Testis (tissue), 3 donors: ENCODE results near the gene PDIK1L. TPM values are rescaled to one million over a fixed set of nuclear protein-coding genes. Genes with fewer than 3 reads are reported as not detected.

ENCODE experiments used
- DNase-seq: peaks from one replicate; pipeline ENCODE4 v3.0.0-alpha.2; 2019
- H3K27ac ChIP-seq, 2 donors: fragments of 200-600 bp; sonication (generic); one replicate each; pipeline ENCODE4 v1.5.1; 2019
- H3K27me3 ChIP-seq: fragments of 200-600 bp; sonication (generic); one replicate; pipeline ENCODE4 v1.5.1; 2019
- H3K36me3 ChIP-seq: fragments of 200-600 bp; sonication (generic); one replicate; pipeline ENCODE4 v1.5.1; 2017; ENCODE audit warnings: low read depth; ENCODE audit errors: missing control alignments
- H3K4me1 ChIP-seq: fragments of 200-600 bp; sonication (generic); one replicate; pipeline ENCODE4 v1.5.1; 2019
- H3K4me3 ChIP-seq, 2 donors: fragments of 200-600 bp; sonication (generic); one replicate each; pipeline ENCODE4 v1.5.1; 2017 to 2019
- H3K9me3 ChIP-seq: fragments of 200-600 bp; sonication (generic); one replicate; pipeline ENCODE4 v1.5.1; 2017
- CTCF ChIP-seq, 3 experiments: fragments of 450-650 bp in 2 of 3; fragments of 200-600 bp in 1 of 3; sonication (generic) in 1 of 3; IDR thresholded peaks; one replicate each; pipeline ENCODE4 v1.5.1; 2016 to 2019; ENCODE audit warnings: antibody characterized with exemption in 3 of 3, mild to moderate bottlenecking in 2 of 3, moderate library complexity in 1 of 3
- POLR2A ChIP-seq: fragments of 450-650 bp; IDR thresholded peaks from one replicate; pipeline ENCODE4 v1.6.1; 2017; ENCODE audit warnings: antibody characterized with exemption, mild to moderate bottlenecking, moderate library complexity
- WGBS, 2 donors: methylation state at CpG; one replicate each; pipeline ENCODE4 v1.1.5; 2018; 5-methylcytosine and 5-hydroxymethylcytosine counted together
- intact Hi-C: fragments of 100-400 bp; cut with DNase I; formaldehyde crosslinking; loops from one replicate; pipeline ENCODE4 v1.15.1; 2023; ENCODE audit warnings: low total_unique reads
- polyA plus RNA-seq: library from polyadenylated mRNA; stranded (reverse); fragments of 350-450 nt; fragmentation: Illumina TruSeq; extraction: RNeasy Lipid Tissue Mini Kit (QIAGEN cat#74804); gene quantifications from one replicate; pipeline ENCODE4 v1.2.3, GENCODE V29; 2014; ENCODE audit warnings: low read depth, low replicate concordance; ENCODE audit not compliant: insufficient read depth
- total RNA-seq, 2 donors: library from RNA; depleted of rRNA; stranded (reverse); fragments of >200 nt; gene quantifications; one replicate each; pipeline ENCODE4 v1.2.3, GENCODE V29; 2016

PDIK1L gene
- total and polyA plus RNA-seq, 3 donors from 2014 or later: 7.0 to 11.7 (median 9.9) TPM

GRCh38 chr1:26125946-26126320 lies 14.3 kb downstream of the PDIK1L start:
- no peaks in the 10 kb centered on the region for H3K4me1 ChIP-seq
- intact Hi-C loops: no loop called here
- WGBS, 2 donors: 71 to 86% methylated on average over 1 of the region's 1 CpG
- no peak overlapping the region for H3K27ac ChIP-seq
- TF ChIP-seq CTCF (IDR thresholded peaks at IDR 0.05): no peak
- no peak for TF ChIP-seq POLR2A
- no peaks in the 10 kb centered on the region for H3K36me3 ChIP-seq
- no peak for DNase-seq
- H3K9me3 ChIP-seq: no peaks in the 10 kb centered on the region
- no peaks in the 10 kb centered on the region for H3K27me3 ChIP-seq
- no peak overlapping the region for H3K4me3 ChIP-seq

GRCh38 chr1:26126321-26127084 lies 14.9 kb downstream of the PDIK1L start:
- no peaks in the 10 kb centered on the region for H3K36me3 ChIP-seq
- 71 to 75% methylated on average over 9 of the region's 9 CpGs for WGBS, 2 donors
- no peak for TF ChIP-seq CTCF (IDR thresholded peaks at IDR 0.05)
- TF ChIP-seq POLR2A: no peak
- H3K27ac ChIP-seq: no peak overlapping the region
- intact Hi-C loops: no loop called here
- no peaks in the 10 kb centered on the region for H3K27me3 ChIP-seq
- H3K4me3 ChIP-seq: no peak overlapping the region
- no peaks in the 10 kb centered on the region for H3K9me3 ChIP-seq
- H3K4me1 ChIP-seq: no peaks in the 10 kb centered on the region
- DNase-seq: no peak

GRCh38 chr1:26127235-26128163 lies 15.9 kb downstream of the PDIK1L start:
- no peak for DNase-seq
- Histone ChIP-seq H3K4me1 (no peaks in the 10 kb centered on the region), H3K27ac (no peak overlapping the region)

GRCh38 chr1:26129778-26130177 lies 18.2 kb downstream of the PDIK1L start:
- intact Hi-C loops: no loop called here
- Histone ChIP-seq H3K27me3 (no peaks in the 10 kb centered on the region), H3K4me3 (no peak overlapping the region), H3K27ac (no peak overlapping the region), H3K36me3 (no peaks in the 10 kb centered on the region), H3K9me3 (no peaks in the 10 kb centered on the region), H3K4me1 (no peaks in the 10 kb centered on the region)
- no peak for DNase-seq
- no peak for TF ChIP-seq POLR2A
- no peak for TF ChIP-seq CTCF (IDR thresholded peaks at IDR 0.05)
- WGBS, 2 donors: 90 to 96% methylated on average over 4 of the region's 4 CpGs

More at GRCh38 chr1:26127235-26128163, 15.9 kb downstream of the PDIK1L start:
- 58 to 63% methylated on average over 13 of the region's 13 CpGs for WGBS, 2 donors
- TF ChIP-seq POLR2A (no peak), CTCF (IDR thresholded peaks at IDR 0.05) (no peak)
- H3K9me3 ChIP-seq: no peaks in the 10 kb centered on the region
- H3K36me3 ChIP-seq: no peaks in the 10 kb centered on the region
- no peaks in the 10 kb centered on the region for H3K27me3 ChIP-seq
- no peak overlapping the region for H3K4me3 ChIP-seq
- intact Hi-C loops: no loop called here
